HG03196 (cell line): Measurements from ENCODE around the gene ADGRD1.

Experiments
- ATAC-seq: cut with Tn5 transposase; IDR thresholded peaks from one replicate; pipeline ENCODE4 v1.9.1; 2021; ENCODE audit not compliant: unreplicated experiment

The ADGRD1 gene

GRCh38 chr12:131142891-131143657, 189.4 kb downstream of the ADGRD1 start:
- no peak for ATAC-seq

GRCh38 chr12:131146173-131146675, 192.5 kb downstream of the ADGRD1 start:
- no peak for ATAC-seq

GRCh38 chr12:131147293-131147692, 193.6 kb downstream of the ADGRD1 start:
- ATAC-seq: no peak

GRCh38 chr12:131147894-131148293, 194.2 kb downstream of the ADGRD1 start:
- no peak for ATAC-seq

GRCh38 chr12:131151558-131152345, 198.0 kb downstream of the ADGRD1 start:
- no peak for ATAC-seq

- ATAC-seq: no peak
Measured at GRCh38 chr12:131152587-131152986, 198.9 kb downstream of the ADGRD1 start.

- ATAC-seq: no peak
Measured at GRCh38 chr12:131153016-131153415, 199.3 kb downstream of the ADGRD1 start.

- no peak for ATAC-seq
Measured at GRCh38 chr12:131153956-131154355, 200.2 kb downstream of the ADGRD1 start.

- no peak for ATAC-seq
Measured at GRCh38 chr12:131155131-131155530, 201.4 kb downstream of the ADGRD1 start.

GRCh38 chr12:131157743-131158142, 204.0 kb downstream of the ADGRD1 start:
- ATAC-seq: no peak

GRCh38 chr12:131159660-131160059, 206.0 kb downstream of the ADGRD1 start:
- no peak for ATAC-seq

- ATAC-seq: no peak
Measured at GRCh38 chr12:131162113-131162512, 208.4 kb downstream of the ADGRD1 start.

GRCh38 chr12:131163189-131163738, 209.6 kb downstream of the ADGRD1 start:
- ATAC-seq: no peak

- ATAC-seq: no peak
Measured at GRCh38 chr12:131164096-131164872, 210.6 kb downstream of the ADGRD1 start.

GRCh38 chr12:131166717-131167116, 213.0 kb downstream of the ADGRD1 start:
- ATAC-seq: no peak

GRCh38 chr12:131167334-131167733, 213.6 kb downstream of the ADGRD1 start:
- ATAC-seq: no peak

- ATAC-seq: no peak
Measured at GRCh38 chr12:131171029-131171428, 217.3 kb downstream of the ADGRD1 start.

- no peak for ATAC-seq
Measured at GRCh38 chr12:131174901-131175300, 221.2 kb downstream of the ADGRD1 start.

GRCh38 chr12:131176266-131176665, 222.6 kb downstream of the ADGRD1 start:
- no peak for ATAC-seq

GRCh38 chr12:131176926-131177325, 223.2 kb downstream of the ADGRD1 start:
- ATAC-seq: no peak

GRCh38 chr12:131177599-131177998, 223.9 kb downstream of the ADGRD1 start:
- ATAC-seq: no peak
